ENCODE data around the gene ELP2.

Gene ELP2

GRCh38 chr18:36181441-36181840 lies 51.7 kb downstream of the ELP2 start:
- Histone ChIP-seq H3K9me3 (ENCODE audit: control insufficient read depth, low read length) (no peaks in the 10 kb centered on the region), H3K23ac (ENCODE audit: low read length in 2 of 2) (no peak overlapping the region), H3K4me2 (ENCODE audit: low read length, poor library complexity, severe bottlenecking) (no peak overlapping the region), H2AK5ac (ENCODE audit: low read length, severe bottlenecking) (no peak overlapping the region), H2BK15ac (ENCODE audit: low read depth, poor library complexity, severe bottlenecking) (no peak overlapping the region), H2AFZ (ENCODE audit: low read depth, low read length) (no peak overlapping the region), H2BK12ac (ENCODE audit: low read length in 2 of 2) (no peak overlapping the region), H4K91ac (ENCODE audit: low read length) (no peak overlapping the region), H3K36me3 (ENCODE audit: control insufficient read depth in 1 of 2, insufficient read depth in 2 of 2, low read depth in 1 of 2, low read length in 2 of 2) (peaks cover 6 to 20% of the 10 kb centered on the region in 2 experiments), H3K4ac (ENCODE audit: low read depth in 1 of 2, low read length in 2 of 2) (no peak overlapping the region), H3K14ac (ENCODE audit: low read length in 2 of 2) (no peak overlapping the region), H2BK120ac (ENCODE audit: low read depth, low read length) (no peak overlapping the region), H2BK5ac (ENCODE audit: low read depth, low read length, poor library complexity, severe bottlenecking) (no peak overlapping the region), H4K8ac (ENCODE audit: low read length) (no peak overlapping the region), H3K27ac (ENCODE audit: low read length, poor library complexity, severe bottlenecking) (no peak overlapping the region), H3K4me1 (ENCODE audit: control insufficient read depth, insufficient read depth, low read depth, low read length) (peaks cover 18% of the 10 kb centered on the region), H3K79me1 (replicated peaks; ENCODE audit: low read length, poor library complexity, severe bottlenecking) (peaks cover 15% of the 10 kb centered on the region), H3K27me3 (ENCODE audit: control insufficient read depth in 1 of 2, insufficient read depth in 1 of 2, low read length in 2 of 2) (no peaks in the 10 kb centered on the region), H3K18ac (ENCODE audit: low read depth in 1 of 2, low read length in 2 of 2) (no peak overlapping the region), H3K9ac (ENCODE audit: low read length) (no peak overlapping the region), H3K4me3 (ENCODE audit: insufficient read depth in 1 of 2, low read depth in 1 of 2, low read length in 2 of 2) (no peak overlapping the region)
- no peak for DNase-seq
- 95% methylated on average over 4 of the region's 6 CpGs for WGBS

GRCh38 chr18:36181898-36182506 lies 52.3 kb downstream of the ELP2 start:
- no peak for DNase-seq
- H3K4me2 ChIP-seq (ENCODE audit: low read length, poor library complexity, severe bottlenecking) = no peak overlapping the region
- 88% methylated on average over 2 of the region's 3 CpGs for WGBS
- no peak overlapping the region for H2BK5ac ChIP-seq (ENCODE audit: low read depth, low read length, poor library complexity, severe bottlenecking)
- H3K4me3 ChIP-seq (ENCODE audit: insufficient read depth in 1 of 2, low read depth in 1 of 2, low read length in 2 of 2) = no peak overlapping the region
- H2BK15ac ChIP-seq (ENCODE audit: low read depth, poor library complexity, severe bottlenecking) = no peak overlapping the region
- H2AK5ac ChIP-seq (ENCODE audit: low read length, severe bottlenecking) = no peak overlapping the region
- H3K9ac ChIP-seq (ENCODE audit: low read length) = no peak overlapping the region
- H3K36me3 ChIP-seq (ENCODE audit: control insufficient read depth in 1 of 2, insufficient read depth in 2 of 2, low read depth in 1 of 2, low read length in 2 of 2) = peaks cover 4 to 15% of the 10 kb centered on the region in 2 experiments
- peaks cover 18% of the 10 kb centered on the region for H3K79me1 ChIP-seq (replicated peaks; ENCODE audit: low read length, poor library complexity, severe bottlenecking)
- no peaks in the 10 kb centered on the region for H3K9me3 ChIP-seq (ENCODE audit: control insufficient read depth, low read length)
- peaks cover 21% of the 10 kb centered on the region for H3K4me1 ChIP-seq (ENCODE audit: control insufficient read depth, insufficient read depth, low read depth, low read length)
- H3K4ac ChIP-seq (ENCODE audit: low read depth in 1 of 2, low read length in 2 of 2) = no peak overlapping the region
- no peak overlapping the region for H2BK12ac ChIP-seq (ENCODE audit: low read length in 2 of 2)
- H3K27ac ChIP-seq (ENCODE audit: low read length, poor library complexity, severe bottlenecking) = no peak overlapping the region
- H2AFZ ChIP-seq (ENCODE audit: low read depth, low read length) = no peak overlapping the region
- no peak overlapping the region for H2BK120ac ChIP-seq (ENCODE audit: low read depth, low read length)
- H3K18ac ChIP-seq (ENCODE audit: low read depth in 1 of 2, low read length in 2 of 2) = no peak overlapping the region
- no peak overlapping the region for H3K23ac ChIP-seq (ENCODE audit: low read length in 2 of 2)
- no peak overlapping the region for H4K91ac ChIP-seq (ENCODE audit: low read length)
- no peak overlapping the region for H3K14ac ChIP-seq (ENCODE audit: low read length in 2 of 2)
- no peaks in the 10 kb centered on the region for H3K27me3 ChIP-seq (ENCODE audit: control insufficient read depth in 1 of 2, insufficient read depth in 1 of 2, low read length in 2 of 2)
- no peak overlapping the region for H4K8ac ChIP-seq (ENCODE audit: low read length)

GRCh38 chr18:36183033-36183432 lies 53.3 kb downstream of the ELP2 start:
- H3K18ac ChIP-seq (ENCODE audit: low read depth in 1 of 2, low read length in 2 of 2) = no peak overlapping the region
- H3K4me1 ChIP-seq (ENCODE audit: control insufficient read depth, insufficient read depth, low read depth, low read length) = peaks cover 23% of the 10 kb centered on the region
- H3K27me3 ChIP-seq (ENCODE audit: control insufficient read depth in 1 of 2, insufficient read depth in 1 of 2, low read length in 2 of 2) = no peaks in the 10 kb centered on the region
- WGBS = 97% methylated on average over 6 of the region's 6 CpGs
- H3K4me3 ChIP-seq (ENCODE audit: insufficient read depth in 1 of 2, low read depth in 1 of 2, low read length in 2 of 2) = no peak overlapping the region
- H4K8ac ChIP-seq (ENCODE audit: low read length) = no peak overlapping the region
- H2BK120ac ChIP-seq (ENCODE audit: low read depth, low read length) = no peak overlapping the region
- H3K36me3 ChIP-seq (ENCODE audit: control insufficient read depth in 1 of 2, insufficient read depth in 2 of 2, low read depth in 1 of 2, low read length in 2 of 2) = peaks cover 4 to 5% of the 10 kb centered on the region in 2 experiments
- H4K91ac ChIP-seq (ENCODE audit: low read length) = no peak overlapping the region
- no peak overlapping the region for H2BK15ac ChIP-seq (ENCODE audit: low read depth, poor library complexity, severe bottlenecking)
- H3K4me2 ChIP-seq (ENCODE audit: low read length, poor library complexity, severe bottlenecking) = no peak overlapping the region
- H2AK5ac ChIP-seq (ENCODE audit: low read length, severe bottlenecking) = peak overlapping the region; percentile 33
- no peaks in the 10 kb centered on the region for H3K9me3 ChIP-seq (ENCODE audit: control insufficient read depth, low read length)
- no peak overlapping the region for H3K27ac ChIP-seq (ENCODE audit: low read length, poor library complexity, severe bottlenecking)
- no peak overlapping the region for H2BK12ac ChIP-seq (ENCODE audit: low read length in 2 of 2)
- no peak overlapping the region for H2AFZ ChIP-seq (ENCODE audit: low read depth, low read length)
- no peak overlapping the region for H3K14ac ChIP-seq (ENCODE audit: low read length in 2 of 2)
- no peak overlapping the region for H2BK5ac ChIP-seq (ENCODE audit: low read depth, low read length, poor library complexity, severe bottlenecking)
- no peak overlapping the region for H3K9ac ChIP-seq (ENCODE audit: low read length)
- H3K23ac ChIP-seq (ENCODE audit: low read length in 2 of 2) = no peak overlapping the region
- DNase-seq = no peak
- H3K79me1 ChIP-seq (replicated peaks; ENCODE audit: low read length, poor library complexity, severe bottlenecking) = peaks cover 26% of the 10 kb centered on the region
- H3K4ac ChIP-seq (ENCODE audit: low read depth in 1 of 2, low read length in 2 of 2) = no peak overlapping the region

- no peak overlapping the region for H2BK120ac ChIP-seq (ENCODE audit: low read depth, low read length)
- peaks cover 31% of the 10 kb centered on the region for H3K79me1 ChIP-seq (replicated peaks; ENCODE audit: low read length, poor library complexity, severe bottlenecking)
- 96% methylated on average over 2 of the region's 2 CpGs for WGBS
- H3K14ac ChIP-seq (ENCODE audit: low read length in 2 of 2) = no peak overlapping the region
- no peaks in the 10 kb centered on the region for H3K27me3 ChIP-seq (ENCODE audit: control insufficient read depth in 1 of 2, insufficient read depth in 1 of 2, low read length in 2 of 2)
- H3K4me3 ChIP-seq (ENCODE audit: insufficient read depth in 1 of 2, low read depth in 1 of 2, low read length in 2 of 2) = no peak overlapping the region
- no peaks in the 10 kb centered on the region for H3K9me3 ChIP-seq (ENCODE audit: control insufficient read depth, low read length)
- no peak overlapping the region for H3K9ac ChIP-seq (ENCODE audit: low read length)
- H4K8ac ChIP-seq (ENCODE audit: low read length) = no peak overlapping the region
- no peak overlapping the region for H3K23ac ChIP-seq (ENCODE audit: low read length in 2 of 2)
- peaks cover 0 to 3% of the 10 kb centered on the region in 2 experiments for H3K36me3 ChIP-seq (ENCODE audit: control insufficient read depth in 1 of 2, insufficient read depth in 2 of 2, low read depth in 1 of 2, low read length in 2 of 2)
- H3K18ac ChIP-seq (ENCODE audit: low read depth in 1 of 2, low read length in 2 of 2) = no peak overlapping the region
- no peak overlapping the region for H3K27ac ChIP-seq (ENCODE audit: low read length, poor library complexity, severe bottlenecking)
- no peak overlapping the region for H2BK12ac ChIP-seq (ENCODE audit: low read length in 2 of 2)
- H2AK5ac ChIP-seq (ENCODE audit: low read length, severe bottlenecking) = no peak overlapping the region
- H2BK15ac ChIP-seq (ENCODE audit: low read depth, poor library complexity, severe bottlenecking) = no peak overlapping the region
- no peak overlapping the region for H4K91ac ChIP-seq (ENCODE audit: low read length)
- DNase-seq = no peak
- peaks cover 31% of the 10 kb centered on the region for H3K4me1 ChIP-seq (ENCODE audit: control insufficient read depth, insufficient read depth, low read depth, low read length)
- no peak overlapping the region for H3K4me2 ChIP-seq (ENCODE audit: low read length, poor library complexity, severe bottlenecking)
- H3K4ac ChIP-seq (ENCODE audit: low read depth in 1 of 2, low read length in 2 of 2) = no peak overlapping the region
- no peak overlapping the region for H2BK5ac ChIP-seq (ENCODE audit: low read depth, low read length, poor library complexity, severe bottlenecking)
- no peak overlapping the region for H2AFZ ChIP-seq (ENCODE audit: low read depth, low read length)
Observed at GRCh38 chr18:36183987-36184386, 54.3 kb downstream of the ELP2 start.
